ENCODE measurements around the gene MAML2. TPM values are rescaled to one million over a fixed set of nuclear protein-coding genes. Genes with fewer than 3 reads are reported as not detected.
A peak's percentile ranks its signal among the peaks of the same experiment; 100 is the strongest.

The MAML2 gene
- polyA plus RNA-seq, 1 of the 3 experiments (the other 2 are of a cell fraction), result 20.1 TPM

GRCh38 chr11:96389720-96390487 lies 46.9 kb upstream of the MAML2 start, which contains the start of the genes CCDC82 and JRKL (continued):
- no peak for TF ChIP-seq FOSL2 (IDR thresholded peaks at IDR 0.05; ENCODE audit: borderline replicate concordance, low read depth)
- no peak for TF ChIP-seq TEAD4 (IDR thresholded peaks at IDR 0.05; ENCODE audit: borderline replicate concordance, insufficient read depth)
- TF ChIP-seq POLR2AphosphoS5 (IDR thresholded peaks at IDR 0.05; ENCODE audit: low read depth, low read length), result peak; percentile 87
- no peak for TF ChIP-seq USF2 (IDR thresholded peaks at IDR 0.05; ENCODE audit: borderline replicate concordance, low read depth, low read length)
- no peak for TF ChIP-seq NFIC (IDR thresholded peaks at IDR 0.05; ENCODE audit: borderline replicate concordance)
- TF ChIP-seq RFX5 (IDR thresholded peaks at IDR 0.05; ENCODE audit: low read length), result peak; percentile 63
- TF ChIP-seq CHD2 (IDR thresholded peaks at IDR 0.05; ENCODE audit: low read length, partially characterized antibody), result peak; percentile 74
- no peak for TF ChIP-seq EZH2phosphoT487 (IDR thresholded peaks at IDR 0.05; ENCODE audit: borderline replicate concordance, low read depth)
- TF ChIP-seq MAX (IDR thresholded peaks at IDR 0.05; ENCODE audit: low read depth), result no peak; the same call in 1 of the 2 replicates
- TF ChIP-seq IRF3 (IDR thresholded peaks at IDR 0.05; ENCODE audit: low read depth, low read length), result no peak
- TF ChIP-seq REST (IDR thresholded peaks at IDR 0.05; ENCODE audit: low read depth, low read length), result no peak
- 0 out of 2 replicates have a peak, but pooled peaks have one; percentile 1 for TF ChIP-seq SMC3 (IDR thresholded peaks at IDR 0.05; ENCODE audit: low read depth, low read length)

Measured in SK-N-SH (cell line).